GM12892 (cell line): ENCODE results near the gene UCK1.

ENCODE experiments used
- POLR2A ChIP-seq: IDR thresholded peaks from 2 replicates; pipeline ENCODE4 v1.6.1; 2011; ENCODE audit warnings: low read depth, low read length, control low read depth
- TAF1 ChIP-seq: IDR thresholded peaks from 2 replicates; pipeline ENCODE4 v1.6.1; 2011; ENCODE audit warnings: low read depth, mild to moderate bottlenecking, control low read depth, low read length, borderline replicate concordance

- TF ChIP-seq POLR2A (no peak), TAF1 (no peak)
Observed at GRCh38 chr9:131517761-131518190, 13.3 kb downstream of the UCK1 start.
